SK-N-MC (cell line): ENCODE data around the gene U2AF2.

Experiments
- EZH2 ChIP-seq: fragments of 200-600 bp; sonication (generic); IDR thresholded peaks from one replicate; pipeline ENCODE4 v1.6.1; 2017; ENCODE audit warnings: antibody characterized with exemption
- FOXP2 ChIP-seq: optimal IDR thresholded peaks from 2 replicates; pipeline ENCODE3; 2011; ENCODE audit warnings: mild to moderate bottlenecking, moderate library complexity; ENCODE audit not compliant: insufficient read depth; ENCODE audit errors: extremely low read length, control extremely low read depth
- POLR2AphosphoS5 ChIP-seq: IDR thresholded peaks from 2 replicates; pipeline ENCODE4 v1.6.1; 2012; ENCODE audit warnings: mild to moderate bottlenecking, low read depth, low read length, borderline replicate concordance

- TF ChIP-seq EZH2 (no peak), POLR2AphosphoS5 (no peak), FOXP2 (no peak)
Measured at GRCh38 chr19:55646889-55647731, 7.7 kb upstream of the U2AF2 start.
